ENCODE measurements around the gene SLCO2A1.

SLCO2A1 gene

GRCh38 chr3:133980550-133980949 lies 49.2 kb downstream of the SLCO2A1 start:
- no peak for DNase-seq (ENCODE audit: low read depth in 2 of 2)

GRCh38 chr3:133980035-133980434 lies 49.7 kb downstream of the SLCO2A1 start:
- no peak for DNase-seq (ENCODE audit: low read depth in 2 of 2)

GRCh38 chr3:133979553-133979952 lies 50.2 kb downstream of the SLCO2A1 start:
- no peak for DNase-seq (ENCODE audit: low read depth in 2 of 2)

GRCh38 chr3:133977568-133977967 lies 52.2 kb downstream of the SLCO2A1 start:
- DNase-seq (ENCODE audit: low read depth in 2 of 2) = no peak

- DNase-seq (ENCODE audit: low read depth in 2 of 2) = no peak
Measured at GRCh38 chr3:133973249-133973980, 56.3 kb downstream of the SLCO2A1 start.

GRCh38 chr3:133972156-133972555 lies 57.6 kb downstream of the SLCO2A1 start:
- no peak for DNase-seq (ENCODE audit: low read depth in 2 of 2)

GRCh38 chr3:133970916-133971315 lies 58.8 kb downstream of the SLCO2A1 start:
- DNase-seq (ENCODE audit: low read depth in 2 of 2) = no peak

GRCh38 chr3:133970339-133970738 lies 59.4 kb downstream of the SLCO2A1 start:
- no peak for DNase-seq (ENCODE audit: low read depth in 2 of 2)

- no peak for DNase-seq (ENCODE audit: low read depth in 2 of 2)
Measured at GRCh38 chr3:133967992-133968892, 61.5 kb downstream of the SLCO2A1 start.

GRCh38 chr3:133966954-133967353 lies 62.8 kb downstream of the SLCO2A1 start:
- DNase-seq (ENCODE audit: low read depth in 2 of 2) = no peak

GRCh38 chr3:133965906-133966305 lies 63.8 kb downstream of the SLCO2A1 start:
- no peak for DNase-seq (ENCODE audit: low read depth in 2 of 2)

GRCh38 chr3:133965013-133965570 lies 64.6 kb downstream of the SLCO2A1 start:
- DNase-seq (ENCODE audit: low read depth in 2 of 2) = no peak

GRCh38 chr3:133964547-133964946 lies 65.2 kb downstream of the SLCO2A1 start:
- DNase-seq (ENCODE audit: low read depth in 2 of 2) = no peak

GRCh38 chr3:133963657-133964396 lies 65.9 kb downstream of the SLCO2A1 start:
- no peak for DNase-seq (ENCODE audit: low read depth in 2 of 2)

- DNase-seq (ENCODE audit: low read depth in 2 of 2) = no peak
Measured at GRCh38 chr3:133962849-133963248, 66.9 kb downstream of the SLCO2A1 start.

- no peak for DNase-seq (ENCODE audit: low read depth in 2 of 2)
Measured at GRCh38 chr3:133958071-133958805, 71.5 kb downstream of the SLCO2A1 start.

GRCh38 chr3:133956982-133957381 lies 72.7 kb downstream of the SLCO2A1 start:
- DNase-seq (ENCODE audit: low read depth in 2 of 2) = no peak

GRCh38 chr3:133956353-133956752 lies 73.4 kb downstream of the SLCO2A1 start:
- no peak for DNase-seq (ENCODE audit: low read depth in 2 of 2)

GRCh38 chr3:133955892-133956291 lies 73.8 kb downstream of the SLCO2A1 start:
- no peak for DNase-seq (ENCODE audit: low read depth in 2 of 2)

- no peak for DNase-seq (ENCODE audit: low read depth in 2 of 2)
Measured at GRCh38 chr3:133954717-133955360, 74.9 kb downstream of the SLCO2A1 start.

- DNase-seq (ENCODE audit: low read depth in 2 of 2) = no peak
Measured at GRCh38 chr3:133953297-133953696, 76.4 kb downstream of the SLCO2A1 start.

Data from stimulated activated CD8-positive, alpha-beta memory T cell treated with anti-CD3 and anti-CD28 coated beads, Interleukin-7, amount 100 ng/mL, for 1 hour (primary cell).